Measurements from ENCODE around the gene FAM3B. TPM values are rescaled to one million over a fixed set of nuclear protein-coding genes. Genes with fewer than 3 reads are reported as not detected.

Gene FAM3B
- polyA plus RNA-seq, 1 experiment: not detected

GRCh38 chr21:41402231-41402630, 85.6 kb downstream of the FAM3B start:
- ChIA-PET CTCF (no interaction called here), POLR2A (no interaction called here)
- H3K27ac ChIP-seq (ENCODE audit: low read depth, low read length): no peak overlapping the region
- no peak for TF ChIP-seq CTCF (IDR thresholded peaks at IDR 0.05; ENCODE audit: low read depth, low read length)
- no peak for DNase-seq (ENCODE audit: low read depth, low spot score)
- H3K4me3 ChIP-seq (ENCODE audit: low read depth, low read length): no peak overlapping the region
- peaks cover 2% of the 10 kb centered on the region for H3K27me3 ChIP-seq (ENCODE audit: control insufficient read depth, insufficient read depth, low read length)
- no peaks in the 10 kb centered on the region; the same call in 1 of the 2 replicates for H3K9me3 ChIP-seq (ENCODE audit: control insufficient read depth, insufficient read depth, low read length)

GRCh38 chr21:41402796-41403195, 86.2 kb downstream of the FAM3B start:
- Histone ChIP-seq H3K9me3 (ENCODE audit: control insufficient read depth, insufficient read depth, low read length) (no peaks in the 10 kb centered on the region; the same call in 1 of the 2 replicates), H3K4me3 (ENCODE audit: low read depth, low read length) (no peak overlapping the region), H3K27me3 (ENCODE audit: control insufficient read depth, insufficient read depth, low read length) (peaks cover 2% of the 10 kb centered on the region), H3K27ac (ENCODE audit: low read depth, low read length) (no peak overlapping the region)
- no peak for DNase-seq (ENCODE audit: low read depth, low spot score)
- TF ChIP-seq CTCF (IDR thresholded peaks at IDR 0.05; ENCODE audit: low read depth, low read length): no peak
- CTCF ChIA-PET: no interaction called here
- POLR2A ChIA-PET: no interaction called here

- ChIA-PET CTCF (no interaction called here), POLR2A (no interaction called here)
- TF ChIP-seq CTCF (IDR thresholded peaks at IDR 0.05; ENCODE audit: low read depth, low read length): no peak
Observed at GRCh38 chr21:41403331-41403730, 86.7 kb downstream of the FAM3B start.

DNA sequence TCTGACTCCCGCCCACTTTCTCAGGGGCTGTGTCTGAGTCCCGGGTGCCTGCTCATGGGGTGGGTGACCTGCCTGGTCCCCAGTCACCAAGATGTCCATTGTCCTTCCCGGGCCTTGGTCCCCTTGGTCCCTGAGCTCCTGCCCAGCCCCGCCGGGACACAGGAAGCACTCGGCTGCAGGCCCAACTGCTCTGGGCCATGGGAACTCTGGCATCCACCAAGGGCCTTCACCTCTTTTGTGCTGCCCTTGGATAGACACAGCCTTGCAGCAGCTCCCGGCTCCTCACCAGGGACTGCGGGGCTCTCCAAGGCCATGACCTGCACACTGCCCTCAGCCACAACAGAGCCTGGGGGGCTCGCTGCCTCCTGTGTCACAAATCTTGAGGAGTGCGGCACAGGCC, 87.4 kb downstream of the FAM3B start:
- Histone ChIP-seq H3K9me3 (ENCODE audit: control insufficient read depth, insufficient read depth, low read length) (no peaks in the 10 kb centered on the region; the same call in 1 of the 2 replicates), H3K4me3 (ENCODE audit: low read depth, low read length) (no peak overlapping the region), H3K27me3 (ENCODE audit: control insufficient read depth, insufficient read depth, low read length) (peaks cover 2% of the 10 kb centered on the region), H3K27ac (ENCODE audit: low read depth, low read length) (no peak overlapping the region)
- TF ChIP-seq CTCF (IDR thresholded peaks at IDR 0.05; ENCODE audit: low read depth, low read length): no peak
- CTCF ChIA-PET: no interaction called here
- DNase-seq (ENCODE audit: low read depth, low spot score): no peak
- POLR2A ChIA-PET: no interaction called here

More at GRCh38 chr21:41403331-41403730, 86.7 kb downstream of the FAM3B start:
- no peak for DNase-seq (ENCODE audit: low read depth, low spot score)
- peaks cover 2% of the 10 kb centered on the region for H3K27me3 ChIP-seq (ENCODE audit: control insufficient read depth, insufficient read depth, low read length)
- no peak overlapping the region for H3K27ac ChIP-seq (ENCODE audit: low read depth, low read length)
- no peaks in the 10 kb centered on the region; the same call in 1 of the 2 replicates for H3K9me3 ChIP-seq (ENCODE audit: control insufficient read depth, insufficient read depth, low read length)
- no peak overlapping the region for H3K4me3 ChIP-seq (ENCODE audit: low read depth, low read length)

- no peak for TF ChIP-seq CTCF (IDR thresholded peaks at IDR 0.05; ENCODE audit: low read depth, low read length)
- POLR2A ChIA-PET: no interaction called here
- H3K27me3 ChIP-seq (ENCODE audit: control insufficient read depth, insufficient read depth, low read length): peaks cover 2% of the 10 kb centered on the region
- no peaks in the 10 kb centered on the region; the same call in 1 of the 2 replicates for H3K9me3 ChIP-seq (ENCODE audit: control insufficient read depth, insufficient read depth, low read length)
- DNase-seq (ENCODE audit: low read depth, low spot score): no peak
- no peak overlapping the region for H3K4me3 ChIP-seq (ENCODE audit: low read depth, low read length)
- no peak overlapping the region for H3K27ac ChIP-seq (ENCODE audit: low read depth, low read length)
- CTCF ChIA-PET: no interaction called here
Observed at GRCh38 chr21:41405321-41405720, 88.7 kb downstream of the FAM3B start.
